PC-3 (cell line): ENCODE measurements around the gene PTGES2.

Source experiments
- CTCF ChIP-seq: fragments of 300-600 bp; sonication (generic); conservative IDR thresholded peaks from 2 replicates; pipeline ENCODE4 v1.5.1; 2017; ENCODE audit warnings: antibody characterized with exemption, low read depth, mild to moderate bottlenecking, low read length
- EZH2 ChIP-seq: fragments of 300-600 bp; sonication (generic); IDR thresholded peaks from one replicate; pipeline ENCODE4 v1.6.1; 2017; ENCODE audit warnings: antibody characterized with exemption, mild to moderate bottlenecking, low read length; ENCODE audit not compliant: unreplicated experiment
- EZH2phosphoT487 ChIP-seq: fragments of 300-600 bp; sonication (generic); IDR thresholded peaks from 2 replicates; pipeline ENCODE4 v1.6.1; 2018; ENCODE audit warnings: mild to moderate bottlenecking, antibody characterized with exemption, low read length, borderline replicate concordance

- TF ChIP-seq CTCF (no peak), EZH2 (no peak), EZH2phosphoT487 (no peak)
Measured at GRCh38 chr9:128144239-128145181, 17.0 kb upstream of the PTGES2 start.
